ENCODE measurements around the gene KRT35.

DNA sequence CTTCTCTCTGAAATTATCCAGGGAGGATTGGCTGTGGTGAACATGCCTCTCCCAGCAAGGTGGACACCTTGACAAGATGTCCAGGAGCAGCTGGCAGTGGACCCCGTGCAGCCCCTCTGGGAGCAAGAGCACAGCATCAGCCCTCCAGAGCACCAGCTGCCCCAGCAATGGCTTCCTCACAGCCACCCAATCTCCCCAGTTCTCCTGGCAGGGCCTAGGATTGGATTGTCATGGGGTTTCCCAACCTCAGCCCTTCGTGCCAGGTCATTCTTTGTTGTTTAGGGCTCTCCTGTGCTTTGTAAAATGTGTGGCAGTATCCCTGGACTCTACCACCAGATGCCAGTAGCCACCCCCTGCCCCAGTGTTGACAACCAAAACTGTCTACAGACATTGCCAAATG is 10.5 kb upstream of the KRT35 start:
- TF ChIP-seq EZH2 (IDR thresholded peaks at IDR 0.05; ENCODE audit: borderline replicate concordance, low read depth, low read length, severe bottlenecking) = no peak
- TF ChIP-seq, protein P1, sequence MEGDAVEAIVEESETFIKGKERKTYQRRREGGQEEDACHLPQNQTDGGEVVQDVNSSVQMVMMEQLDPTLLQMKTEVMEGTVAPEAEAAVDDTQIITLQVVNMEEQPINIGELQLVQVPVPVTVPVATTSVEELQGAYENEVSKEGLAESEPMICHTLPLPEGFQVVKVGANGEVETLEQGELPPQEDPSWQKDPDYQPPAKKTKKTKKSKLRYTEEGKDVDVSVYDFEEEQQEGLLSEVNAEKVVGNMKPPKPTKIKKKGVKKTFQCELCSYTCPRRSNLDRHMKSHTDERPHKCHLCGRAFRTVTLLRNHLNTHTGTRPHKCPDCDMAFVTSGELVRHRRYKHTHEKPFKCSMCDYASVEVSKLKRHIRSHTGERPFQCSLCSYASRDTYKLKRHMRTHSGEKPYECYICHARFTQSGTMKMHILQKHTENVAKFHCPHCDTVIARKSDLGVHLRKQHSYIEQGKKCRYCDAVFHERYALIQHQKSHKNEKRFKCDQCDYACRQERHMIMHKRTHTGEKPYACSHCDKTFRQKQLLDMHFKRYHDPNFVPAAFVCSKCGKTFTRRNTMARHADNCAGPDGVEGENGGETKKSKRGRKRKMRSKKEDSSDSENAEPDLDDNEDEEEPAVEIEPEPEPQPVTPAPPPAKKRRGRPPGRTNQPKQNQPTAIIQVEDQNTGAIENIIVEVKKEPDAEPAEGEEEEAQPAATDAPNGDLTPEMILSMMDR (IDR thresholded peaks at IDR 0.05; ENCODE audit: extremely low read depth in 1 of 2, insufficient read depth in 1 of 2, low read depth in 1 of 2, low read length in 2 of 2) = no peak
